ENCODE results near the gene RPN2. TPM values are rescaled to one million over a fixed set of nuclear protein-coding genes. Genes with fewer than 3 reads are reported as not detected.

The RPN2 gene
- polyA plus RNA-seq, 1 donor, result 152 TPM

Other genes starting within 250 kb of the RPN2 start
- gene SAMHD1, start 227.6 kb upstream of the RPN2 start, polyA plus RNA-seq (ENCODE audit: insufficient read length), result 24.6 TPM
- 6.4 TPM for gene RBL1, start 83.3 kb upstream of the RPN2 start, polyA plus RNA-seq (ENCODE audit: insufficient read length)
- 6.2 TPM for gene MROH8, start 218 bp downstream of the RPN2 start, polyA plus RNA-seq (ENCODE audit: insufficient read length)
- not detected for gene GHRH, start 82.5 kb downstream of the RPN2 start, polyA plus RNA-seq (ENCODE audit: insufficient read length)
- 35.9 TPM for gene MANBAL, start 110.3 kb downstream of the RPN2 start, polyA plus RNA-seq (ENCODE audit: insufficient read length)
- gene SRC, start 166.8 kb downstream of the RPN2 start, polyA plus RNA-seq (ENCODE audit: insufficient read length), result 16.6 TPM